ENCODE data around the gene ACTL7A.

Gene ACTL7A

GRCh38 chr9:108903420-108904103 lies 41.5 kb downstream of the ACTL7A start:
- in situ Hi-C loops (cut with MboI; ENCODE audit: low pct_unique_long_range_greater_than_20kb, low sequenced_read_pairs): no loop called here
- no peak for DNase-seq

- no peak for DNase-seq
- in situ Hi-C loops (cut with MboI; ENCODE audit: low pct_unique_long_range_greater_than_20kb, low sequenced_read_pairs): no loop called here
These were observed 42.1 kb downstream of the ACTL7A start for GRCh38 chr9:108904161-108904560.

- in situ Hi-C loops (cut with MboI; ENCODE audit: low pct_unique_long_range_greater_than_20kb, low sequenced_read_pairs): no loop called here
- no peak for DNase-seq
These were observed 43.4 kb downstream of the ACTL7A start for GRCh38 chr9:108905494-108905893.

- no peak for DNase-seq
- in situ Hi-C loops (cut with MboI; ENCODE audit: low pct_unique_long_range_greater_than_20kb, low sequenced_read_pairs): no loop called here
These were observed 48.3 kb downstream of the ACTL7A start for GRCh38 chr9:108910402-108910801.

- DNase-seq: no peak
- in situ Hi-C loops (cut with MboI; ENCODE audit: low pct_unique_long_range_greater_than_20kb, low sequenced_read_pairs): no loop called here
These were observed 48.8 kb downstream of the ACTL7A start for GRCh38 chr9:108910914-108911313.

- DNase-seq: no peak
- in situ Hi-C loops (cut with MboI; ENCODE audit: low pct_unique_long_range_greater_than_20kb, low sequenced_read_pairs): no loop called here
These were observed 49.8 kb downstream of the ACTL7A start for GRCh38 chr9:108911820-108912219.
